ENCODE measurements around the gene CCDC88C. TPM values are rescaled to one million over a fixed set of nuclear protein-coding genes. Genes with fewer than 3 reads are reported as not detected.

Gene CCDC88C
- total and polyA plus RNA-seq, 2 donors (not counting 3 experiments of a cell fraction or from before 2014, with no cell fraction given): 11.4 to 52.1 TPM

DNA sequence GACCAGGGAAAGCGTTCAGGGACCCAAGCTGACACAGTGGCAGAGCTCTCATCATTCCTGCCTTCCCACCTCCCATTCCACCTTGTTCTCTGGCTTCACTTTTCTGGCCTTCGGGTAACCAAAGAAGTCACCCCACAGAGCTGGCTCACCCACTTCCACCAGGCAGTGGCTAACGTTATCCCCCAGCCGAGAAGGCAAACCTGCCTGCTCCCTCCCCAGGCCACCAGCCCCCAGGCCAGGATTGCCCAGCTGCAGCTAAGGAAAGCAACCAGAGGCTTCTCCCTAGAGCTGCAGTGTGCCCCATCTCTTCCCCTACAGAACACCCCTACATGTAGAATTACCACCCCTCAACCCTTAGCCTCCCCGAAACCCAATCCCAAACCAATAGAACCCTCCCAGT is 22.2 kb downstream of the CCDC88C start:
- no peaks in the 10 kb centered on the region for H3K9me3 ChIP-seq (replicated peaks; ENCODE audit: control insufficient read depth, insufficient read depth, low read length)
- no peak overlapping the region for H3K27ac ChIP-seq (ENCODE audit: insufficient read depth, low read depth, low read length)
- no peaks in the 10 kb centered on the region for H3K36me3 ChIP-seq (ENCODE audit: control insufficient read depth in 2 of 2, extremely low read depth in 1 of 2, insufficient read depth in 2 of 2, low read length in 2 of 2)
- no peak overlapping the region for H3K4me3 ChIP-seq (replicated peaks in 1 of 3; ENCODE audit: insufficient read depth in 1 of 3, low read depth in 1 of 3, low read length in 3 of 3)
- dilution Hi-C loops (cut with MboI; ENCODE audit: extremely low pct_ligation_motif_present, low sequenced_read_pairs) (no loop called here), intact Hi-C loops (cut with micrococcal nuclease) (no loop called here)
- ChIA-PET POLR2A (no interaction called here), CTCF (no interaction called here)
- H3K79me2 ChIP-seq (ENCODE audit: control insufficient read depth, insufficient read depth, low read length): peaks cover 11% of the 10 kb centered on the region
- peaks cover 17% of the 10 kb centered on the region for H3K4me1 ChIP-seq (ENCODE audit: control insufficient read depth, extremely low read depth, insufficient read depth, low read length)
- no TSS peak for BruUV-seq (replicated peaks)
- no peaks in the 10 kb centered on the region for H4K20me1 ChIP-seq (replicated peaks; ENCODE audit: control insufficient read depth, extremely low read depth, insufficient read depth, low read length)
- H3K27me3 ChIP-seq (ENCODE audit: control insufficient read depth in 2 of 2, insufficient read depth in 2 of 2, low read length in 2 of 2): no peaks in the 10 kb centered on the region
- no peak for DNase-seq (ENCODE audit: low read depth, low spot score)
- H3K4me2 ChIP-seq (ENCODE audit: insufficient read depth, low read length): no peak overlapping the region
- H3K9me1 ChIP-seq (replicated peaks; ENCODE audit: control insufficient read depth, extremely low read depth, insufficient read depth, low read length): no peaks in the 10 kb centered on the region
- no peak overlapping the region for H2AFZ ChIP-seq (ENCODE audit: low read depth, low read length)
- H3K9ac ChIP-seq (replicated peaks; ENCODE audit: extremely low read depth, insufficient read depth, low read length): no peak overlapping the region
- TF ChIP-seq EZH2 (IDR thresholded peaks at IDR 0.05; ENCODE audit: borderline replicate concordance, low read depth, low read length, severe bottlenecking) (no peak), FOS (IDR thresholded peaks at IDR 0.05; ENCODE audit: borderline replicate concordance, insufficient read depth, low read length) (no peak), GATA2 (IDR thresholded peaks at IDR 0.05; ENCODE audit: insufficient read depth, insufficient read length, low read depth, low read length) (no peak)
- TF ChIP-seq, protein P1, sequence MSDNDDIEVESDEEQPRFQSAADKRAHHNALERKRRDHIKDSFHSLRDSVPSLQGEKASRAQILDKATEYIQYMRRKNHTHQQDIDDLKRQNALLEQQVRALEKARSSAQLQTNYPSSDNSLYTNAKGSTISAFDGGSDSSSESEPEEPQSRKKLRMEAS (IDR thresholded peaks at IDR 0.05; ENCODE audit: insufficient read depth, insufficient read length): no peak
- no peak for FAIRE-seq

DNA sequence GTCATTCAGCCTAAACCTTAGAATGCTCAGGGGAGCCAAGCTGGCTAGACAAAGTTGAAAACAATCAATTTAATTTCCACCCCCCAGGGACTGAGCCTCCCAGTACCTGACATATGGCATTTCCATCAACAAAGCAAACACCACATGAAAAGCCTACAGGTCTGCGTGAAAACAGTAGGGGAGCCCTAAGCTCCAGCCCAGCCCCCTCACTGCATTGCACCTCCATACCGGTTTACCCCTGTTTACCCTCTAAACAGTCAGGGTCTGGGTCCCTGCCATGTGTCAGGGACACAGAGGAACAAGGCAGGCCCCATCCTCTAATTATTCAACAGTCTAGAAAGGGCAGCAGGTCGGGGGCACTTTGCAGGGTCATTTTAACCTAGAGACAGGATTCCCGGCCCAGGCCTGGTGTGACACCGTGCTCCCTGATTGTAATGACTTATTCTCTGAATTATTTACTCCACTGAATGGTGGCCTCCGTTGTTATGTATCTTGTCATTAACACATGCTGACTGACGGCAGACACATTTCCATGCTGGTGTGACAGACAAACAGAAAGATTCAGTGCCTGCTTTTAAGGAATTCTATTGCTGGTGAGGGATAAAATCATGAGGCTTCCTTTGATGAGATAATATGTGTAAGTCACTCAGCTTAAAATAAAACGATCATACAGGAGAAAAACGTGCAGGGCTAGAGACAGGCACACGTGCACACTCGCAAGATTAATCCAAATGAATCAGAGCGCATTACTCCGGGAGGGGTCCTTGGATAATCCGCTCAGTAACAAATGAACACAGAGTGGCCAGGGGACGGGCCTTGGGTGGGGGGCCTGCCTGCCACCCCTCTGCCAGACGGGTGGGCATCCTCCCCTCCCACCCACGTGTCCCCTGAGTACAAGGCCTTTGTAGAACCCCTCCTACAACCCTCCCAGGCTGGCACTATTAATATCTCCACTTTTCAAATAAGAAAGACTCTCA is 23.2 kb downstream of the CCDC88C start:
- Histone ChIP-seq H3K27ac (ENCODE audit: insufficient read depth, low read depth, low read length) (no peak overlapping the region), H3K4me3 (replicated peaks in 1 of 3; ENCODE audit: insufficient read depth in 1 of 3, low read depth in 1 of 3, low read length in 3 of 3) (no peak overlapping the region), H3K9me3 (replicated peaks; ENCODE audit: control insufficient read depth, insufficient read depth, low read length) (no peaks in the 10 kb centered on the region), H3K9me1 (replicated peaks; ENCODE audit: control insufficient read depth, extremely low read depth, insufficient read depth, low read length) (no peaks in the 10 kb centered on the region), H3K79me2 (ENCODE audit: control insufficient read depth, insufficient read depth, low read length) (peaks cover 4% of the 10 kb centered on the region), H3K4me2 (ENCODE audit: insufficient read depth, low read length) (no peak overlapping the region), H4K20me1 (replicated peaks; ENCODE audit: control insufficient read depth, extremely low read depth, insufficient read depth, low read length) (no peaks in the 10 kb centered on the region), H3K4me1 (ENCODE audit: control insufficient read depth, extremely low read depth, insufficient read depth, low read length) (peaks cover 9% of the 10 kb centered on the region), H3K9ac (replicated peaks; ENCODE audit: extremely low read depth, insufficient read depth, low read length) (no peak overlapping the region), H2AFZ (ENCODE audit: low read depth, low read length) (no peak overlapping the region), H3K27me3 (ENCODE audit: control insufficient read depth in 2 of 2, insufficient read depth in 2 of 2, low read length in 2 of 2) (no peaks in the 10 kb centered on the region), H3K36me3 (ENCODE audit: control insufficient read depth in 2 of 2, extremely low read depth in 1 of 2, insufficient read depth in 2 of 2, low read length in 2 of 2) (no peaks in the 10 kb centered on the region)
- DNase-seq (ENCODE audit: low read depth, low spot score): no peak
- intact Hi-C loops (cut with micrococcal nuclease) (no loop called here), dilution Hi-C loops (cut with MboI; ENCODE audit: extremely low pct_ligation_motif_present, low sequenced_read_pairs) (no loop called here)
- no peak for FAIRE-seq
- POLR2A ChIA-PET: no interaction called here
- CTCF ChIA-PET: interaction anchor here (1.1 kb wide), 1 partner anchor 39 kb away, joined by 3 read pairs; no protein-coding TSS in a partner anchor
- no TSS peak for BruUV-seq (replicated peaks)
- TF ChIP-seq POLR2A (IDR thresholded peaks at IDR 0.05; ENCODE audit: low read depth, low read length) (no peak), MYC (IDR thresholded peaks at IDR 0.05; ENCODE audit: low read depth, low read length) (no peak), FOS (IDR thresholded peaks at IDR 0.05; ENCODE audit: borderline replicate concordance, insufficient read depth, low read length) (no peak), EZH2 (IDR thresholded peaks at IDR 0.05; ENCODE audit: borderline replicate concordance, low read depth, low read length, severe bottlenecking) (no peak), POLR2AphosphoS5 (IDR thresholded peaks at IDR 0.05; ENCODE audit: insufficient read depth, low read depth, low read length) (no peak), JUN (IDR thresholded peaks at IDR 0.05; ENCODE audit: borderline replicate concordance, insufficient read depth, insufficient read length, low read depth) (no peak), GATA2 (IDR thresholded peaks at IDR 0.05; ENCODE audit: insufficient read depth, insufficient read length, low read depth, low read length) (no peak)
- TF ChIP-seq, protein P1 (IDR thresholded peaks at IDR 0.05; ENCODE audit: insufficient read depth, insufficient read length): no peak
- TF ChIP-seq, protein P2, sequence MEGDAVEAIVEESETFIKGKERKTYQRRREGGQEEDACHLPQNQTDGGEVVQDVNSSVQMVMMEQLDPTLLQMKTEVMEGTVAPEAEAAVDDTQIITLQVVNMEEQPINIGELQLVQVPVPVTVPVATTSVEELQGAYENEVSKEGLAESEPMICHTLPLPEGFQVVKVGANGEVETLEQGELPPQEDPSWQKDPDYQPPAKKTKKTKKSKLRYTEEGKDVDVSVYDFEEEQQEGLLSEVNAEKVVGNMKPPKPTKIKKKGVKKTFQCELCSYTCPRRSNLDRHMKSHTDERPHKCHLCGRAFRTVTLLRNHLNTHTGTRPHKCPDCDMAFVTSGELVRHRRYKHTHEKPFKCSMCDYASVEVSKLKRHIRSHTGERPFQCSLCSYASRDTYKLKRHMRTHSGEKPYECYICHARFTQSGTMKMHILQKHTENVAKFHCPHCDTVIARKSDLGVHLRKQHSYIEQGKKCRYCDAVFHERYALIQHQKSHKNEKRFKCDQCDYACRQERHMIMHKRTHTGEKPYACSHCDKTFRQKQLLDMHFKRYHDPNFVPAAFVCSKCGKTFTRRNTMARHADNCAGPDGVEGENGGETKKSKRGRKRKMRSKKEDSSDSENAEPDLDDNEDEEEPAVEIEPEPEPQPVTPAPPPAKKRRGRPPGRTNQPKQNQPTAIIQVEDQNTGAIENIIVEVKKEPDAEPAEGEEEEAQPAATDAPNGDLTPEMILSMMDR (IDR thresholded peaks at IDR 0.05; ENCODE audit: extremely low read depth in 1 of 2, insufficient read depth in 1 of 2, low read depth in 1 of 2, low read length in 2 of 2): no peak

All from endothelial cell of umbilical vein (primary cell).